ENCODE data around the gene CHP2. TPM values are rescaled to one million over a fixed set of nuclear protein-coding genes. Genes with fewer than 3 reads are reported as not detected.

The CHP2 gene
- total and polyA plus RNA-seq, 2 donors (not counting 3 experiments of a cell fraction or from before 2014, with no cell fraction given) = not detected

GRCh38 chr16:23711785-23712184 lies 43.0 kb upstream of the CHP2 start:
- FAIRE-seq (no peak), DNase-seq (ENCODE audit: low read depth, low spot score) (no peak)
- Histone ChIP-seq H3K36me3 (ENCODE audit: control insufficient read depth in 2 of 2, extremely low read depth in 1 of 2, insufficient read depth in 2 of 2, low read length in 2 of 2) (no peaks in the 10 kb centered on the region), H3K4me2 (ENCODE audit: insufficient read depth, low read length) (no peak overlapping the region), H4K20me1 (replicated peaks; ENCODE audit: control insufficient read depth, extremely low read depth, insufficient read depth, low read length) (no peaks in the 10 kb centered on the region), H2AFZ (ENCODE audit: low read depth, low read length) (no peak overlapping the region), H3K27me3 (ENCODE audit: control insufficient read depth in 2 of 2, insufficient read depth in 2 of 2, low read length in 2 of 2) (peaks cover 13 to 20% of the 10 kb centered on the region in 2 experiments), H3K4me3 (replicated peaks in 1 of 3; ENCODE audit: insufficient read depth in 1 of 3, low read depth in 1 of 3, low read length in 3 of 3) (no peak overlapping the region), H3K4me1 (ENCODE audit: control insufficient read depth, extremely low read depth, insufficient read depth, low read length) (no peaks in the 10 kb centered on the region), H3K27ac (ENCODE audit: insufficient read depth, low read depth, low read length) (no peak overlapping the region), H3K79me2 (ENCODE audit: control insufficient read depth, insufficient read depth, low read length) (no peaks in the 10 kb centered on the region), H3K9me1 (replicated peaks; ENCODE audit: control insufficient read depth, extremely low read depth, insufficient read depth, low read length) (no peaks in the 10 kb centered on the region), H3K9ac (replicated peaks; ENCODE audit: extremely low read depth, insufficient read depth, low read length) (no peak overlapping the region), H3K9me3 (replicated peaks; ENCODE audit: control insufficient read depth, insufficient read depth, low read length) (no peaks in the 10 kb centered on the region)
- no TSS peak for BruUV-seq (replicated peaks)
- dilution Hi-C loops (cut with MboI; ENCODE audit: extremely low pct_ligation_motif_present, low sequenced_read_pairs) (no loop called here), intact Hi-C loops (cut with micrococcal nuclease) (no loop called here)
- ChIA-PET POLR2A (no interaction called here), CTCF (interaction anchor here (0.9 kb wide), 1 partner anchor 16 kb away, joined by 3 read pairs; no protein-coding TSS in a partner anchor)
- TF ChIP-seq MYC (IDR thresholded peaks at IDR 0.05; ENCODE audit: low read depth, low read length) (no peak), CTCF (IDR thresholded peaks at IDR 0.05; ENCODE audit: extremely low read depth in 1 of 2, insufficient read depth in 1 of 2, low read depth in 1 of 2, low read length in 2 of 2) (no peak), POLR2A (IDR thresholded peaks at IDR 0.05; ENCODE audit: low read depth, low read length) (no peak), FOS (IDR thresholded peaks at IDR 0.05; ENCODE audit: borderline replicate concordance, insufficient read depth, low read length) (no peak), GATA2 (IDR thresholded peaks at IDR 0.05; ENCODE audit: insufficient read depth, insufficient read length, low read depth, low read length) (no peak), MAX (IDR thresholded peaks at IDR 0.05; ENCODE audit: insufficient read depth, insufficient read length) (no peak), POLR2AphosphoS5 (IDR thresholded peaks at IDR 0.05; ENCODE audit: insufficient read depth, low read depth, low read length) (no peak), JUN (IDR thresholded peaks at IDR 0.05; ENCODE audit: borderline replicate concordance, insufficient read depth, insufficient read length, low read depth) (no peak), EZH2 (IDR thresholded peaks at IDR 0.05; ENCODE audit: borderline replicate concordance, low read depth, low read length, severe bottlenecking) (no peak)

Data from endothelial cell of umbilical vein (primary cell).